IPS-NIHi7 (cell line): ENCODE results near the gene FBN1.

Experiments used
- DNase-seq: peaks from one replicate; pipeline ENCODE4 v3.0.0; 2012; ENCODE audit warnings: mixed read lengths; ENCODE audit errors: extremely low spot score

Gene FBN1

GRCh38 chr15:48469271-48469670 is 176.2 kb downstream of the FBN1 start:
- no peak for DNase-seq

GRCh38 chr15:48467801-48468200 is 177.7 kb downstream of the FBN1 start:
- no peak for DNase-seq

GRCh38 chr15:48466820-48467219 is 178.7 kb downstream of the FBN1 start:
- no peak for DNase-seq

- no peak for DNase-seq
These were observed 179.4 kb downstream of the FBN1 start for GRCh38 chr15:48466079-48466478.

- DNase-seq, result no peak
These were observed 180.1 kb downstream of the FBN1 start for GRCh38 chr15:48465410-48465809.

- no peak for DNase-seq
These were observed 182.1 kb downstream of the FBN1 start for GRCh38 chr15:48463366-48463880.

- no peak for DNase-seq
These were observed 182.8 kb downstream of the FBN1 start for GRCh38 chr15:48462688-48463087.

- no peak for DNase-seq
These were observed 185.7 kb downstream of the FBN1 start for GRCh38 chr15:48459571-48460442.

- no peak for DNase-seq
These were observed 186.6 kb downstream of the FBN1 start for GRCh38 chr15:48458876-48459275.

- no peak for DNase-seq
These were observed 189.4 kb downstream of the FBN1 start for GRCh38 chr15:48456134-48456533.

GRCh38 chr15:48451736-48452135 is 193.8 kb downstream of the FBN1 start:
- DNase-seq, result no peak

GRCh38 chr15:48451241-48451640 is 194.3 kb downstream of the FBN1 start:
- DNase-seq, result no peak

- DNase-seq, result no peak
These were observed 195.8 kb downstream of the FBN1 start for GRCh38 chr15:48449734-48450133.

- DNase-seq, result no peak
These were observed 197.9 kb downstream of the FBN1 start for GRCh38 chr15:48447657-48448056.

- DNase-seq, result no peak
These were observed 198.5 kb downstream of the FBN1 start for GRCh38 chr15:48447058-48447457.

- no peak for DNase-seq
These were observed 203.5 kb downstream of the FBN1 start for GRCh38 chr15:48442011-48442410.

GRCh38 chr15:48440084-48440483 is 205.4 kb downstream of the FBN1 start:
- DNase-seq, result peak; percentile 66

- no peak for DNase-seq
These were observed 208.3 kb downstream of the FBN1 start for GRCh38 chr15:48437178-48437577.

- no peak for DNase-seq
These were observed 210.2 kb downstream of the FBN1 start for GRCh38 chr15:48435321-48435720.

GRCh38 chr15:48433226-48433886 is 212.2 kb downstream of the FBN1 start:
- no peak for DNase-seq

- DNase-seq, result no peak
These were observed 212.8 kb downstream of the FBN1 start for GRCh38 chr15:48432688-48433087.

GRCh38 chr15:48427960-48428547 is 217.5 kb downstream of the FBN1 start:
- DNase-seq, result no peak

- no peak for DNase-seq
These were observed 218.0 kb downstream of the FBN1 start for GRCh38 chr15:48427479-48427878.
